CD8-positive, alpha-beta T cell (primary cell): Measurements from ENCODE around the gene CBFB. TPM values are rescaled to one million over a fixed set of nuclear protein-coding genes. Genes with fewer than 3 reads are reported as not detected.

ENCODE experiments used
- total RNA-seq, 46 experiments: library from RNA in 2 of 46; stranded (reverse) in 2 of 46; gene quantifications; one replicate each; pipeline ENCODE4 v1.2.3 and lab custom pipeline; 2021 to 2026

CBFB gene
- total RNA-seq, 2 experiments from 2014 or later, result 52.3 to 58.6 TPM

Other genes starting within 250 kb of the CBFB start
- gene TERB1, start 227.6 kb upstream of the CBFB start, total RNA-seq, result not detected
- 10 to 100 TPM; 91.9 to 95.9 TPM for gene NAE1, start 198.2 kb upstream of the CBFB start, total RNA-seq
- gene CA7, start 184.7 kb upstream of the CBFB start, total RNA-seq, result not detected
- 1 to 10 TPM; 5.1 to 6.1 TPM for gene PDP2, start 148.6 kb upstream of the CBFB start, total RNA-seq
- gene CDH16, start 110.3 kb upstream of the CBFB start, total RNA-seq, result not detected
- gene RRAD, start 103.6 kb upstream of the CBFB start, total RNA-seq, result under 1 TPM; 0.67 to 0.76 TPM
- 10 to 100 TPM; 55.0 to 58.2 TPM for gene CIAO2B, start 94.7 kb upstream of the CBFB start, total RNA-seq
- gene CES2, start 93.6 kb upstream of the CBFB start, total RNA-seq, result 10 to 100 TPM; 62.9 to 67.0 TPM
- 1 to 10 TPM in 1 of 2 experiments, under 1 TPM in 1; 0.71 to 1.2 TPM for gene CES3, start 67.9 kb upstream of the CBFB start, total RNA-seq
- gene CES4A, start 40.6 kb upstream of the CBFB start, total RNA-seq, result 1 to 10 TPM; 5.6 TPM
- gene PHAF1, start 80.8 kb downstream of the CBFB start, total RNA-seq, result 1 to 10 TPM; 9.6 to 9.7 TPM
- gene B3GNT9, start 121.8 kb downstream of the CBFB start, total RNA-seq, result 1 to 10 TPM in 1 of 2 experiments, under 1 TPM in 1; 0.58 to 1.2 TPM
- gene TRADD, start 130.8 kb downstream of the CBFB start, total RNA-seq, result 10 to 100 TPM; 15.5 to 17.1 TPM
- 1 to 10 TPM; 4.4 to 6.4 TPM for gene FBXL8, start 130.8 kb downstream of the CBFB start, total RNA-seq
- gene HSF4, start 135.6 kb downstream of the CBFB start, total RNA-seq, result 1 to 10 TPM; 5.2 to 9.5 TPM
- under 1 TPM; 0.36 to 0.71 TPM for gene NOL3, start 141.4 kb downstream of the CBFB start, total RNA-seq
- gene MATCAP1, start 154.8 kb downstream of the CBFB start, total RNA-seq, result 1 to 10 TPM; 7.7 to 8.0 TPM
- not detected for gene EXOC3L1, start 161.0 kb downstream of the CBFB start, total RNA-seq
- 10 to 100 TPM; 61.9 to 63.8 TPM for gene E2F4, start 163.0 kb downstream of the CBFB start, total RNA-seq
- gene ELMO3, start 170.0 kb downstream of the CBFB start, total RNA-seq, result 1 to 10 TPM; 1.3 to 1.6 TPM
- gene TMEM208, start 198.0 kb downstream of the CBFB start, total RNA-seq, result 10 to 100 TPM; 37.1 to 44.7 TPM
- gene FHOD1, start 218.3 kb downstream of the CBFB start, total RNA-seq, result 10 to 100 TPM; 15.2 to 18.7 TPM
- gene SLC9A5, start 219.8 kb downstream of the CBFB start, total RNA-seq, result 1 to 10 TPM; 2.0 to 2.1 TPM